ENCODE data around the gene TGIF2.

GRCh38 chr20:36584018-36584481 is 10.7 kb downstream of the TGIF2 start:
- TF ChIP-seq CTCF (IDR thresholded peaks at IDR 0.05) = no peak
- no peak for TF ChIP-seq EZH2 (IDR thresholded peaks at IDR 0.05; ENCODE audit: borderline replicate concordance, insufficient read depth, low read depth, low read length, poor library complexity, severe bottlenecking)

Data from B cell (primary cell).